ENCODE data around the gene DNAH5.

DNA sequence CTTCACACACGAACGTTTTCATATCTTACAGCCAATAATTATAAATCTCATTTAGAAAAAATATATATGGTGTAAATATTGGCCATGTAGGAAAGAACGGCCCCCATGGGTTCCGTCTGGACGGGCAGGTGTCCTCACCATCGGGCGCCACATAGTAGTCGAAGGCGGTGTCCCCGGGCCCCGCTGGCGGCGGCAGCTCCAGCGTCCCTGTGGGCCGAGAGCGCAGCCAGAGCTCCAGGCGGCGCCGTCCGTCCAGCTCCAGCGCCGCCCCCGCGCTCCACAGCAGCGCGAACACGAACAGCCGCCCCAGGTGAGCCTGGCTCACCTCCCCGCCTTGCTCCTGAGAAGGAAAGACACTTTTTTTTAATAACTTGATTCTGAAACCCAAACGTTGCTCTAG, 134.6 kb downstream of the DNAH5 start:
- no peak for TF ChIP-seq POLR2A (IDR thresholded peaks at IDR 0.05; ENCODE audit: low read depth)
- no peak for TF ChIP-seq CTCF (IDR thresholded peaks at IDR 0.05)

Measured in esophagus muscularis mucosa (tissue), 3 donors.